Superior temporal gyrus (tissue), 1 donor: ENCODE results near the gene MFF.

Experiments used
- DNase-seq: peaks from one replicate; pipeline ENCODE4 v3.0.0-alpha.2; 2016; ENCODE audit errors: extremely low spot score

The MFF gene

GRCh38 chr2:227335713-227336112 is 10.7 kb downstream of the MFF start:
- peak; percentile 79 for DNase-seq

GRCh38 chr2:227337442-227337841 is 12.4 kb downstream of the MFF start:
- DNase-seq: no peak

- DNase-seq: no peak
Measured at GRCh38 chr2:227339098-227339599, 14.1 kb downstream of the MFF start.

GRCh38 chr2:227340106-227340505 is 15.1 kb downstream of the MFF start:
- DNase-seq: peak; percentile 76

- no peak for DNase-seq
Measured at GRCh38 chr2:227341553-227341952, 16.5 kb downstream of the MFF start.

GRCh38 chr2:227344231-227344630 is 19.2 kb downstream of the MFF start:
- no peak for DNase-seq

- DNase-seq: no peak
Measured at GRCh38 chr2:227347117-227347516, 22.1 kb downstream of the MFF start.

GRCh38 chr2:227348324-227348723 is 23.3 kb downstream of the MFF start:
- no peak for DNase-seq

- no peak for DNase-seq
Measured at GRCh38 chr2:227349989-227350612, 25.1 kb downstream of the MFF start.

GRCh38 chr2:227351639-227352038 is 26.6 kb downstream of the MFF start:
- no peak for DNase-seq

GRCh38 chr2:227360351-227360750 is 35.3 kb downstream of the MFF start:
- no peak for DNase-seq

- no peak for DNase-seq
Measured at GRCh38 chr2:227363756-227364155, 38.7 kb downstream of the MFF start.

GRCh38 chr2:227364585-227365263 is 39.7 kb downstream of the MFF start:
- DNase-seq: peak; percentile 56

- DNase-seq: no peak
Measured at GRCh38 chr2:227365833-227366232, 40.8 kb downstream of the MFF start.

GRCh38 chr2:227366769-227367426 is 41.8 kb downstream of the MFF start:
- no peak for DNase-seq

GRCh38 chr2:227367427-227367795 is 42.4 kb downstream of the MFF start:
- DNase-seq: no peak

- no peak for DNase-seq
Measured at GRCh38 chr2:227368574-227368973, 43.5 kb downstream of the MFF start.

GRCh38 chr2:227370092-227370491 is 45.0 kb downstream of the MFF start:
- no peak for DNase-seq

- no peak for DNase-seq
Measured at GRCh38 chr2:227370791-227371312, 45.8 kb downstream of the MFF start.

GRCh38 chr2:227373389-227373788 is 48.3 kb downstream of the MFF start:
- DNase-seq: no peak

GRCh38 chr2:227374158-227374557 is 49.1 kb downstream of the MFF start:
- DNase-seq: peak; percentile 8

GRCh38 chr2:227376656-227377396 is 51.8 kb downstream of the MFF start:
- no peak for DNase-seq
